A549 (cell line): Measurements from ENCODE around the gene SIGMAR1.

ENCODE experiments used
- CEBPB ChIP-seq, 2 experiments: fragments of >200 bp in 1 of 2; sonication (Bioruptor Twin) in 1 of 2; formaldehyde crosslinking in 1 of 2; IDR thresholded peaks; 2 replicates each; pipeline ENCODE4 v1.6.1; 2012 to 2016
- CHD2 ChIP-seq: fragments of 150-350 bp; IDR thresholded peaks from 2 replicates; pipeline ENCODE4 v1.6.1; 2014; ENCODE audit warnings: low read length; ENCODE audit not compliant: partially characterized antibody
- CTCF ChIP-seq: fragments of >200 bp; sonication (Bioruptor Twin); formaldehyde crosslinking; IDR thresholded peaks from 3 replicates; pipeline ENCODE4 v1.5.1; 2016
- EP300 ChIP-seq, 2 experiments: fragments of >200 bp; sonication (Bioruptor Twin); formaldehyde crosslinking; IDR thresholded peaks; 2 replicates in 1 of 2; 3 replicates in 1 of 2; pipeline ENCODE4 v1.6.1; 2016 to 2017
- FOSB ChIP-seq: fragments of 250-450 bp; sonication (Bioruptor Pico); IDR thresholded peaks from 2 replicates; pipeline ENCODE4 v1.5.0; 2020; ENCODE audit warnings: mild to moderate bottlenecking, moderate library complexity
- FOSL2 ChIP-seq, 2 experiments: fragments of 450-650 bp in 1 of 2; fragments of >200 bp in 1 of 2; sonication (Bioruptor Twin) in 1 of 2; formaldehyde crosslinking; IDR thresholded peaks; 2 replicates each; pipeline versions ENCODE4 v1.5.0 to v1.6.1; 2016 to 2020; ENCODE audit warnings: mild to moderate bottlenecking in 1 of 2, moderate library complexity in 1 of 2
- HMGXB4 ChIP-seq: fragments of 250-450 bp; sonication (Bioruptor Pico); IDR thresholded peaks from 2 replicates; pipeline ENCODE4 v1.5.0; 2021; ENCODE audit warnings: mild to moderate bottlenecking, moderate library complexity, borderline replicate concordance
- MAFK ChIP-seq: fragments of 450-650 bp; IDR thresholded peaks from 2 replicates; pipeline ENCODE4 v1.6.1; 2014; ENCODE audit not compliant: partially characterized antibody
- MAX ChIP-seq: IDR thresholded peaks from 2 replicates; pipeline ENCODE4 v1.6.1; 2012
- TP53 ChIP-seq: fragments of 250-450 bp; sonication (Bioruptor Pico); IDR thresholded peaks from 2 replicates; pipeline ENCODE4 v1.5.0; 2021; ENCODE audit warnings: mild to moderate bottlenecking, moderate library complexity

GRCh38 chr9:34587271-34587670, 50.3 kb downstream of the SIGMAR1 start:
- TF ChIP-seq MAFK (no peak), FOSL2 (IDR thresholded peaks at IDR 0.05) (no peak), FOSL2 (CRISPR knock-in tag; IDR thresholded peaks at IDR 0.05) (no peak), CTCF (no peak), MAX (no peak), EP300 (IDR thresholded peaks at IDR 0.05) (no peak), CHD2 (no peak), TP53 (CRISPR knock-in tag) (no peak), FOSB (no peak), CEBPB (IDR thresholded peaks at IDR 0.05) (no peak), HMGXB4 (CRISPR knock-in tag) (no peak)
